Thyroid gland (tissue), 4 donors: Measurements from ENCODE around the gene PRICKLE4. TPM values are rescaled to one million over a fixed set of nuclear protein-coding genes. Genes with fewer than 3 reads are reported as not detected.

Source experiments
- DNase-seq, 2 donors: peaks; one replicate each; pipeline ENCODE4 v3.0.0-alpha.2; 2019
- H3K27ac ChIP-seq, 3 donors: fragments of 200-600 bp; sonication (generic); 1 replicate in 2 of 3; 2 replicates in 1 of 3; pipeline ENCODE4 v1.5.1; 2016 to 2019; ENCODE audit warnings: mild to moderate bottlenecking in 1 of 3, moderate library complexity in 1 of 3
- H3K27me3 ChIP-seq: fragments of 200-600 bp; sonication (generic); one replicate; pipeline ENCODE4 v1.5.1; 2019
- H3K36me3 ChIP-seq, 2 donors: fragments of 200-600 bp; sonication (generic); one replicate each; pipeline ENCODE4 v1.5.1; 2016 to 2019
- H3K4me1 ChIP-seq, 2 donors: fragments of 200-600 bp; sonication (generic); one replicate each; pipeline ENCODE4 v1.5.1; 2017 to 2019
- H3K4me3 ChIP-seq, 3 donors: fragments of 200-600 bp; sonication (generic); replicated peaks in 1 of 3; 1 replicate in 2 of 3; 2 replicates in 1 of 3; pipeline ENCODE4 v1.5.1; 2016; ENCODE audit warnings: mild to moderate bottlenecking in 1 of 3
- H3K9me3 ChIP-seq: fragments of 200-600 bp; sonication (generic); one replicate; pipeline ENCODE4 v1.5.1; 2017
- POLR2A ChIP-seq, 2 donors: fragments of 450-650 bp; IDR thresholded peaks; one replicate each; pipeline ENCODE4 v1.6.1; 2017; ENCODE audit warnings: antibody characterized with exemption in 2 of 2, mild to moderate bottlenecking in 2 of 2, moderate library complexity in 1 of 2
- WGBS, 2 donors: methylation state at CpG; one replicate each; pipeline ENCODE4 v1.1.5; 2017; 5-methylcytosine and 5-hydroxymethylcytosine counted together
- intact Hi-C: fragments of 100-400 bp; cut with DNase I; formaldehyde crosslinking; loops from one replicate; pipeline ENCODE4 v1.15.1; 2023
- total RNA-seq, 4 donors: library from RNA; depleted of rRNA; stranded (reverse); fragments of >200 nt; gene quantifications; one replicate each; pipeline ENCODE4 v1.2.3, GENCODE V29; 2016
- TF ChIP-seq, protein P1 (sequence below), 6 experiments: fragments of 200-600 bp in 3 of 6; fragments of 450-650 bp in 3 of 6; sonication (generic) in 3 of 6; IDR thresholded peaks; one replicate each; pipeline ENCODE4 v1.5.1; 2016 to 2019; ENCODE audit warnings: antibody characterized with exemption in 6 of 6, mild to moderate bottlenecking in 2 of 6, inconsistent platforms in 1 of 6, moderate library complexity in 1 of 6

Gene PRICKLE4
- total RNA-seq, 4 donors from 2014 or later: 4.0 to 15.6 (median 12.7) TPM

DNA sequence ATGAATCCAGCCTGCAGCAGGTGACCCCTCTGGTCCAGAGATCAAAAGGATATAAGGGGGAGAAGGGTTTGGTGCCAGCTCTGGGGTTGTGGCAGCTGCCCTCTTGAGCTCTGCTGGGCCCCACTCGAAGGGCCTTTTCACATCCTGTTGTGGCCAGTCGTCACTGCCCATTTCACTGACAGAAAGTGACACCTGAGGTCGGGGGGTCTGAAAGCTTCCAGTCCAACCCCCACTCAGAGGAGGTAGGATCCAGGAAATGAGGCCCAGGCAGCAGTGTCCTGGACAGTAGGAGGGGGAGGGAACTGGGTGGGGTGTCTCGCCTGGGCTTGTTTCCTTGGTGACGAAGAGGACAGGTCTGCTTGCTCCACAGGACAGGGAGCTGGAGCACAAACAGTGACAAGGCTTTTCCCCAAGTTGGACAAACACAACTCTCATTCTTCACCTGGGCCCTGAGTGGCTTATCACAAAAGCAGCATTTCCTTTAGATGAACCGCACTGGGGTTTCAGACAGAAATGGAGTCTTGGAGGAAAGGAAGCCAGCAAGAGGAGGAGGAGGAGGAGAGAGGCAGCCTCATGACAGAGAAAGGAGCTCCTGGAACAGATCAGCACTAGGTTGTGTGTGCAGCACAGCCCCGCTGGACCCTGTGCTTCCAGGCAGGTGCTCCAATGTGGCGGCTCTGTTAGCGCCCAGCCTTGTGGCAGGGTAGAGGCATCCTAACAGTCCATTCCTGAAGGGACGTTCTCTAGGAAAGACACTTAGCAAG lies 11.9 kb upstream of the PRICKLE4 start:
- Histone ChIP-seq H3K4me1 (peaks cover 0 to 12% of the 10 kb centered on the region in 2 donors), H3K36me3 (peaks cover 27 to 28% of the 10 kb centered on the region in 2 donors), H3K9me3 (no peaks in the 10 kb centered on the region), H3K27ac (peak overlapping the region in 1 of 3 donors; percentile 28), H3K27me3 (no peaks in the 10 kb centered on the region), H3K4me3 (no peak overlapping the region)
- 59 to 68% methylated on average over 10 of the region's 10 CpGs for WGBS, 2 donors
- peak; percentile 15 to 46 for DNase-seq
- intact Hi-C loops: no loop called here
- TF ChIP-seq, protein P1, sequence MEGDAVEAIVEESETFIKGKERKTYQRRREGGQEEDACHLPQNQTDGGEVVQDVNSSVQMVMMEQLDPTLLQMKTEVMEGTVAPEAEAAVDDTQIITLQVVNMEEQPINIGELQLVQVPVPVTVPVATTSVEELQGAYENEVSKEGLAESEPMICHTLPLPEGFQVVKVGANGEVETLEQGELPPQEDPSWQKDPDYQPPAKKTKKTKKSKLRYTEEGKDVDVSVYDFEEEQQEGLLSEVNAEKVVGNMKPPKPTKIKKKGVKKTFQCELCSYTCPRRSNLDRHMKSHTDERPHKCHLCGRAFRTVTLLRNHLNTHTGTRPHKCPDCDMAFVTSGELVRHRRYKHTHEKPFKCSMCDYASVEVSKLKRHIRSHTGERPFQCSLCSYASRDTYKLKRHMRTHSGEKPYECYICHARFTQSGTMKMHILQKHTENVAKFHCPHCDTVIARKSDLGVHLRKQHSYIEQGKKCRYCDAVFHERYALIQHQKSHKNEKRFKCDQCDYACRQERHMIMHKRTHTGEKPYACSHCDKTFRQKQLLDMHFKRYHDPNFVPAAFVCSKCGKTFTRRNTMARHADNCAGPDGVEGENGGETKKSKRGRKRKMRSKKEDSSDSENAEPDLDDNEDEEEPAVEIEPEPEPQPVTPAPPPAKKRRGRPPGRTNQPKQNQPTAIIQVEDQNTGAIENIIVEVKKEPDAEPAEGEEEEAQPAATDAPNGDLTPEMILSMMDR (IDR thresholded peaks at IDR 0.05): no peak
- no peak for TF ChIP-seq POLR2A (IDR thresholded peaks at IDR 0.05)

DNA sequence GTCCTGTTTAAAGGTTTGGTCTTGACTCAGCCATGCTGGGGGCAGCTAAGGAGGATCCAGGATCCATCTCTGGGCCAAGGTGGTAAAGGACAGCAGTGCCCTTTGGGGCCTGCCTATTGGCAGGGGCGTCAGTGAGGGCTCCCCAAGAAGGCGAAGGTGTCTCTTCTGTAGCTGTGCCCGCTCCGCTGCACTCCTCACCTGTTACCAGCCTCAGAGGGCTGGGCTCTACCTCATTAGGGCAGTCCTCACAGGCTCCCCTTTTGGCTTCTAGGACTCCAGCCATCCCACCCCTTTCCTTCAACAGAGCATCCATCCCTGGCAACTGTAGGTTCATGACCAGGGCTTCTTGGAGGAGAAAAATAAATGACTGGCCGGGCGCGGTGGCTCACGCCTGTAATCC lies 11.2 kb upstream of the PRICKLE4 start:
- intact Hi-C loops: no loop called here
- TF ChIP-seq, protein P1 (IDR thresholded peaks at IDR 0.05): no peak
- TF ChIP-seq POLR2A (IDR thresholded peaks at IDR 0.05): no peak
- no peak for DNase-seq
- Histone ChIP-seq H3K27ac (no peak overlapping the region), H3K9me3 (no peaks in the 10 kb centered on the region), H3K4me1 (peaks cover 0 to 12% of the 10 kb centered on the region in 2 donors), H3K36me3 (peaks cover 30 to 31% of the 10 kb centered on the region in 2 donors), H3K27me3 (no peaks in the 10 kb centered on the region), H3K4me3 (no peak overlapping the region)
- whole genome bisulfite sequencing, 2 donors: 97 to 98% methylated on average over 6 to 8 of the region's 8 CpGs

DNA sequence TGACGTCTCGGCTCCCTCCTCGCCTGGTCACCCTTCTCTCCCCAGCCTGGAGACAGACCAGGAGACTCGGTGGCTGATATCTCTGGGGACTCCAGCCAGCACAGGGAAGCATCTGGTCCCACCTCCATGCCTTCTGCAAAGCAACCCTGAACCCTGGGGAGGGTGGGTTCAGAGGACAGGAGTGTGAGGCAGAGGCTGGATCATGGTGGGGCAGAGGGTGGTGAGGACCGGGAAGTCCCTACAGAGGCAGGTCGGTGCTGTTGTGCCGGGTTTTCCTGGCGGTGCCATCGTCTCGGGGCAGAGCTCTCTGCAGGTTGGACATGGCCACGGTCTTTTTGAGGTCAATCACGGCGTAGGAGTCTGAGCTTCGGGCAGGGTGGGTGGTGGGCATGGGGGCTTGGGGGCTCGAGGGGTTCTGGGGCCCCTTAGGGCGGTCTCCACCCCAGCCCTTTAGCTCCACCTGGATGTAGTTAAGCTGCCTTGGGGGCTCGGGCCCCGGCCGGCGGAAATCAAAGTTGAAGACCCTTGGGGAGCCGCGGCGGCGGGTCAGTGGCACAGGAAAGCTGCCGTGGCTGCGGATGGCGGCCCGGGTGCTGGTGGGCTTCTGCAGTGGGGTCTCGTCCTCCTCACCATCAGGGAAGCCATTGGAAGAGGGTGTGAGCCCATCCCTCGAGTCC lies 10.1 kb upstream of the PRICKLE4 start:
- H3K27ac ChIP-seq: no peak overlapping the region
- intact Hi-C loops: loop anchor here (10.0 kb wide), 1 partner anchor 66 kb away; no protein-coding TSS in a partner anchor
- H3K36me3 ChIP-seq: peaks cover 38 to 40% of the 10 kb centered on the region in 2 donors
- no peak for DNase-seq
- H3K27me3 ChIP-seq: no peaks in the 10 kb centered on the region
- H3K4me1 ChIP-seq: peaks cover 0 to 12% of the 10 kb centered on the region in 2 donors
- H3K4me3 ChIP-seq: no peak overlapping the region
- TF ChIP-seq, protein P1 (IDR thresholded peaks at IDR 0.05): no peak
- no peak for TF ChIP-seq POLR2A (IDR thresholded peaks at IDR 0.05)
- 93 to 94% methylated on average over 8 to 29 of the region's 30 CpGs for WGBS, 2 donors
- H3K9me3 ChIP-seq: no peaks in the 10 kb centered on the region

DNA sequence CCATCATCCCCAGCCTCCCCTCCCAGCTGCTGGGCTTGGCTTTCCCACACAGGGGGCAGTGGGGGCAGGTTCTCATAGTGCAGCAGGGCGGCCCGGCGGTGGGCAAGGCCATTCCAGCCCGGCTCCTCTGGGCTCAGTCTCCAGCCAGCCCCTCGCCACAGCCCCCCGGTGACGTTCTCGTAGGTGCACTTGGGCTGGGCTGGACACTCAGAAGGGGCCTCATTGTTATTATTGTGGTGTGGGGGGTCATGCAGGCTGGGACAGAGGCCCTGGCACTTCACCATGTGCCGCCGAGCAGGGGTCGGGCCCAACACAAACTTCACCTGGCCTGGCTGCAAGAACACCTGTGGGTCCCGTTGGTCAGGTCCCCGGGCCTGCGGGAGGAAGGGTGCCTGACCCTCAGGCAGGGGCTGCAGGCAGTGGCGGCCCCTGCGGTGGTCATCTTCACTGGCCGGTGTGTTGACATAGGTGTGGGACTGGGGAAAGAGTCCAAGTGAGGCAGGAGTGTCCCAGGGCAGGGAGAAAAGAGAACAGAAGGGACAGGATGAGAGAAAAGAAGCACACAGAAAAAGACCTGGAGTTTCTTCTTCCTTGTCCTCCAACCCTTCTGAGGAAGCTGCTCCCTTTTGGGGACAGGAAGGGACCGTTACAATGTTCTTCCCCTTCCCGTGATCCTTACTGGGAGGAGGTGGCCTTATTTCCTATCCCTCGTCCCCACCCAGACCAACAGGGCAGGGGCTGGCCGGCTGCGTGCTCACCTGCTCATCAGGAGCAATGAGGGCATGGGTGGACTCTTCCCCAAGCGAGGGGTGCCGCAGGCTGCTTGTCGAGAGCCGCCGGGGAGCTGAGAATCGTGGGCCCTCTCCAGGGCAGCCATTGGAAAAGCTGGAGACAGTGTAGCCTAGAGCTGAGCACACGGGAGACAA lies 9.3 kb upstream of the PRICKLE4 start:
- DNase-seq: no peak
- WGBS, 2 donors: 89 to 90% methylated on average over 22 to 23 of the region's 29 CpGs
- Histone ChIP-seq H3K27me3 (no peaks in the 10 kb centered on the region), H3K36me3 (peaks cover 42 to 44% of the 10 kb centered on the region in 2 donors), H3K4me1 (peaks cover 0 to 12% of the 10 kb centered on the region in 2 donors), H3K4me3 (no peak overlapping the region), H3K9me3 (no peaks in the 10 kb centered on the region), H3K27ac (no peak overlapping the region)
- intact Hi-C loops: loop anchor here (10.0 kb wide), 1 partner anchor 67 kb away; no protein-coding TSS in a partner anchor
- no peak for TF ChIP-seq POLR2A (IDR thresholded peaks at IDR 0.05)
- TF ChIP-seq, protein P1 (IDR thresholded peaks at IDR 0.05): no peak
